Lower leg skin (tissue), 3 donors: Measurements from ENCODE around the gene ERRFI1.

ENCODE experiments used
- POLR2A ChIP-seq, 2 donors: fragments of 450-650 bp; IDR thresholded peaks; one replicate each; pipeline ENCODE4 v1.6.1; 2016 to 2017; ENCODE audit warnings: antibody characterized with exemption in 2 of 2, mild to moderate bottlenecking in 1 of 2, moderate library complexity in 1 of 2
- TF ChIP-seq, protein P1 (sequence below), 3 donors: fragments of 450-650 bp; IDR thresholded peaks; one replicate each; pipeline ENCODE4 v1.5.1; 2016; ENCODE audit warnings: antibody characterized with exemption in 3 of 3, mild to moderate bottlenecking in 3 of 3, moderate library complexity in 2 of 3

DNA sequence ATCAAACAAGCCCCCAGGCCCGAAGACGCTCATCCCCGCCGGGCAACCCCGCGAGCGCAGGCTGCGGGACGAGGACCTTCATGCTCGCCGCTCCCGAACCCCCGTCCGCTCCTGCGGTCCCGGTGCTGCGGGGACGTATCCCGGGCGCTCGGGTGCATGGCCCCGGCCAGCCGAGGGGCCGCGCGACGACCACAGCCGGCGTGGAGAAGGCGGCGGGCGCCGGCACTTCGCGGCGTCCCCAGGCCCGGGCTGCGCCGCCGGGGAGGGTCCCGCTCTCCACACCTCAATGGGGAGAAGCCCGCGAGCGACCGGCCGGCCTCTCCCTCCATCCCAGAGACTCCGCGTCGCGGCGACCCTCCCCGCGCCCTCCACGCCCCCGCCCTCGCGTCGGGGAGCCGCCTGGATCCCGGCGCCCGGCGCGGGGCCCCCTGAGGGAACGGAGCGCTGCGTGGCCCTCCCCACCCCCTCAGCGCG lies 401 bp downstream of the ERRFI1 start:
- TF ChIP-seq, protein P1, sequence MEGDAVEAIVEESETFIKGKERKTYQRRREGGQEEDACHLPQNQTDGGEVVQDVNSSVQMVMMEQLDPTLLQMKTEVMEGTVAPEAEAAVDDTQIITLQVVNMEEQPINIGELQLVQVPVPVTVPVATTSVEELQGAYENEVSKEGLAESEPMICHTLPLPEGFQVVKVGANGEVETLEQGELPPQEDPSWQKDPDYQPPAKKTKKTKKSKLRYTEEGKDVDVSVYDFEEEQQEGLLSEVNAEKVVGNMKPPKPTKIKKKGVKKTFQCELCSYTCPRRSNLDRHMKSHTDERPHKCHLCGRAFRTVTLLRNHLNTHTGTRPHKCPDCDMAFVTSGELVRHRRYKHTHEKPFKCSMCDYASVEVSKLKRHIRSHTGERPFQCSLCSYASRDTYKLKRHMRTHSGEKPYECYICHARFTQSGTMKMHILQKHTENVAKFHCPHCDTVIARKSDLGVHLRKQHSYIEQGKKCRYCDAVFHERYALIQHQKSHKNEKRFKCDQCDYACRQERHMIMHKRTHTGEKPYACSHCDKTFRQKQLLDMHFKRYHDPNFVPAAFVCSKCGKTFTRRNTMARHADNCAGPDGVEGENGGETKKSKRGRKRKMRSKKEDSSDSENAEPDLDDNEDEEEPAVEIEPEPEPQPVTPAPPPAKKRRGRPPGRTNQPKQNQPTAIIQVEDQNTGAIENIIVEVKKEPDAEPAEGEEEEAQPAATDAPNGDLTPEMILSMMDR (IDR thresholded peaks at IDR 0.05): no peak
- no peak for TF ChIP-seq POLR2A (IDR thresholded peaks at IDR 0.05)
